Colonic mucosa (tissue), 4 donors: ENCODE measurements around the gene SCUBE2. TPM values are rescaled to one million over a fixed set of nuclear protein-coding genes. Genes with fewer than 3 reads are reported as not detected.

Experiments
- DNase-seq: peaks from one replicate; pipeline ENCODE4 v3.0.0-alpha.2; 2020
- H3K27ac ChIP-seq: fragments of 200-600 bp; one replicate; pipeline ENCODE4 v1.8.0; 2021
- H3K27me3 ChIP-seq: fragments of 200-600 bp; one replicate; pipeline ENCODE4 v1.8.0; 2021
- H3K36me3 ChIP-seq: fragments of 200-600 bp; one replicate; pipeline ENCODE4 v1.8.0; 2021
- H3K4me1 ChIP-seq: fragments of 200-600 bp; one replicate; pipeline ENCODE4 v1.8.0; 2021; ENCODE audit warnings: mild to moderate bottlenecking
- H3K4me3 ChIP-seq: fragments of 200-600 bp; one replicate; pipeline ENCODE4 v1.8.0; 2021
- H3K9ac ChIP-seq, 2 donors: one replicate each; pipeline ENCODE4 v1.7.0; 2013; ENCODE audit warnings: control low read depth in 2 of 2, low read depth in 2 of 2, low read length in 2 of 2
- H3K9me3 ChIP-seq: fragments of 200-600 bp; one replicate; pipeline ENCODE4 v1.8.0; 2021
- intact Hi-C: fragments of 100-400 bp; cut with DNase I; formaldehyde crosslinking; loops from one replicate; pipeline ENCODE4 v1.14.1; 2022
- total RNA-seq, 2 donors: library from RNA; stranded (reverse); fragmentation: NEBNext Ultra II Directional in 1 of 2; extraction: Animal tissue kit (Norgen Biotek cat#: 25700) in 1 of 2; gene quantifications; one replicate each; pipeline ENCODE4 v1.2.1, GENCODE V29; 2021
- TF ChIP-seq, protein P1 (sequence below): fragments of 200-600 bp; IDR thresholded peaks from one replicate; pipeline ENCODE4 v1.8.0; 2022; ENCODE audit warnings: antibody characterized with exemption, mild to moderate bottlenecking
- donor health status: healthy.
- donor health status: DM: no; HTN: no; CAD: no.
- donor health status: DM: no; HTN: no; CAD: no.

Gene SCUBE2
- total RNA-seq, 2 donors from 2014 or later, result 2.5 to 7.5 TPM

DNA sequence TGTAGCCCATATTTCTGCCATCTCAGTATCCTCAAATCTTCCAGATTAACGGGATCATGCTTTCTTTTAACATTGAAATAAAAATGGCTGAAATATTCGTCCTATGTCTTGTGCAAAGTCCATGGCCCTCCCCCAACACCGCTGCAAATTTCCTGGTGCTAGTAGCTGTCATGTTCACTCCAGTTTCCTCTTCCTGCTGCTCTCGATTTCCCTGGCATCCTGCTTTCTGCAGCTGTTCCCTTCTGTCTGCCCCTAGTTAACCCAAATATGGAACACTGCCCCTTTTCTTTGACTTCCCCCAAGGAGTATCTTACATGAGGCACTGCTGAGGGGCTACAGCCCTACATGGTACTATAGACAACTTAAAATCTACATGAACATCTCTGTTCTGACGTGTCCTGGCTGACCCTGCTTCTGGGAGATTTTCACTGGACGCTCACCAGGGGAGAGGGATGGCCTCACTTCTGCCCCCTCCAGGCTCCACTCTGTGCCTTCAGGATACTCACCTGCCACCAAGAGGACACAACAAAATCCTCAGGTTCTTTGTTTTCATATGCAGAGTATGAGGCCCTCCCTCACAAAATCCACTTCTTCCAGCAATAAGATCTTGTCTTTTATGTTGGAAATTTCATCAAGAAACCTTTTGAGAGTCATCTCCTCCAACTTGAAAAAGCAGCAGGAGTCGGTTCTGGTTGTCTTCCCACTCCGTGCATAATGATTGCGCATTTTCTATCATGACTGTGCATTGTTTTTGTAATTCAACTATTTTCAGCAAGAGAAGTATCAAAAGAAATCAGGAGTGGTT, 29.5 kb upstream of the SCUBE2 start:
- Histone ChIP-seq H3K4me3 (no peak overlapping the region), H3K9me3 (no peaks in the 10 kb centered on the region), H3K4me1 (no peaks in the 10 kb centered on the region), H3K36me3 (no peaks in the 10 kb centered on the region), H3K27me3 (no peaks in the 10 kb centered on the region), H3K27ac (no peak overlapping the region), H3K9ac (no peak overlapping the region)
- intact Hi-C loops, result no loop called here
- TF ChIP-seq, protein P1, sequence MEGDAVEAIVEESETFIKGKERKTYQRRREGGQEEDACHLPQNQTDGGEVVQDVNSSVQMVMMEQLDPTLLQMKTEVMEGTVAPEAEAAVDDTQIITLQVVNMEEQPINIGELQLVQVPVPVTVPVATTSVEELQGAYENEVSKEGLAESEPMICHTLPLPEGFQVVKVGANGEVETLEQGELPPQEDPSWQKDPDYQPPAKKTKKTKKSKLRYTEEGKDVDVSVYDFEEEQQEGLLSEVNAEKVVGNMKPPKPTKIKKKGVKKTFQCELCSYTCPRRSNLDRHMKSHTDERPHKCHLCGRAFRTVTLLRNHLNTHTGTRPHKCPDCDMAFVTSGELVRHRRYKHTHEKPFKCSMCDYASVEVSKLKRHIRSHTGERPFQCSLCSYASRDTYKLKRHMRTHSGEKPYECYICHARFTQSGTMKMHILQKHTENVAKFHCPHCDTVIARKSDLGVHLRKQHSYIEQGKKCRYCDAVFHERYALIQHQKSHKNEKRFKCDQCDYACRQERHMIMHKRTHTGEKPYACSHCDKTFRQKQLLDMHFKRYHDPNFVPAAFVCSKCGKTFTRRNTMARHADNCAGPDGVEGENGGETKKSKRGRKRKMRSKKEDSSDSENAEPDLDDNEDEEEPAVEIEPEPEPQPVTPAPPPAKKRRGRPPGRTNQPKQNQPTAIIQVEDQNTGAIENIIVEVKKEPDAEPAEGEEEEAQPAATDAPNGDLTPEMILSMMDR, result no peak
- DNase-seq, result no peak

DNA sequence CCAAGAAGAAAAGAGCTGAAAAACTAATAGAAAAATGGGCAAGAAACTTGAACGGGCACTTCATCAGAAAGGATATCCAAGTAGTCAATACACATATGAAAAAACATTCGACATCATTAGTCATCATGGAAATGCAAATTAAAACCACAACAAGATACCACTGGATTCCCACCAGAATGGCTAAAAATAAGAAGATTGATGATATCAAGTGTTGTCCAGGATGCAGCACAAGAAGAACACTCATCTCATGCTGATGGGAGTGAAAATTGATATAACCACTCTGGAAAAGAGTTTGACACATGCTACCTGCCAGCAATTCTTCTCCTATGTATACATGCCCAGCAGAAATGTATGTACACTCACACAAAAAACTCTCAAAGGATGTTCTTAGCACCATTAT, 26.9 kb upstream of the SCUBE2 start:
- no peak overlapping the region for H3K9ac ChIP-seq
- no peaks in the 10 kb centered on the region for H3K9me3 ChIP-seq
- no peaks in the 10 kb centered on the region for H3K27me3 ChIP-seq
- H3K36me3 ChIP-seq, result no peaks in the 10 kb centered on the region
- H3K4me1 ChIP-seq, result no peaks in the 10 kb centered on the region
- H3K4me3 ChIP-seq, result no peak overlapping the region
- TF ChIP-seq, protein P1, result no peak
- no peak overlapping the region for H3K27ac ChIP-seq
- intact Hi-C loops, result no loop called here
- no peak for DNase-seq

DNA sequence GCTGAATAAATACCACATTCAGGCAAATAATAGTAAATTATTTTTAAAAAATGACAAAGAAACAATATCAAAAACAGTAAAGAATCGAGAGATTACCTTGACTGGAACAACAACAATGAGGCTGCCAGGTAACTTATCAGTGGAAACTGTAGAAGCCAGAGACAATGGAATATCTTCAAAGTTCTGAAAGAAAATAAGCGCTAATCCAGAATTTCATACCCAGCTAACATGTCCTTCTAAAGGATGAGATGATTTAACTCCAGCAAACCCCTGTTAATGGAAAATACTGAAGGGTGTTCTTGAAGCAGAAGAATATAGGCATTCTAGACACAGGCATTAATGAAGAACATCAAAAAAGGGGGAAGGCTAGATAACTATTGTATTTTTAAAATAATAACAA, 20.7 kb upstream of the SCUBE2 start:
- no peaks in the 10 kb centered on the region for H3K4me1 ChIP-seq
- TF ChIP-seq, protein P1, result no peak
- no peak for DNase-seq
- H3K4me3 ChIP-seq, result no peak overlapping the region
- H3K9me3 ChIP-seq, result no peaks in the 10 kb centered on the region
- H3K27ac ChIP-seq, result no peak overlapping the region
- H3K27me3 ChIP-seq, result no peaks in the 10 kb centered on the region
- H3K9ac ChIP-seq, result no peak overlapping the region
- intact Hi-C loops, result no loop called here
- no peaks in the 10 kb centered on the region for H3K36me3 ChIP-seq

DNA sequence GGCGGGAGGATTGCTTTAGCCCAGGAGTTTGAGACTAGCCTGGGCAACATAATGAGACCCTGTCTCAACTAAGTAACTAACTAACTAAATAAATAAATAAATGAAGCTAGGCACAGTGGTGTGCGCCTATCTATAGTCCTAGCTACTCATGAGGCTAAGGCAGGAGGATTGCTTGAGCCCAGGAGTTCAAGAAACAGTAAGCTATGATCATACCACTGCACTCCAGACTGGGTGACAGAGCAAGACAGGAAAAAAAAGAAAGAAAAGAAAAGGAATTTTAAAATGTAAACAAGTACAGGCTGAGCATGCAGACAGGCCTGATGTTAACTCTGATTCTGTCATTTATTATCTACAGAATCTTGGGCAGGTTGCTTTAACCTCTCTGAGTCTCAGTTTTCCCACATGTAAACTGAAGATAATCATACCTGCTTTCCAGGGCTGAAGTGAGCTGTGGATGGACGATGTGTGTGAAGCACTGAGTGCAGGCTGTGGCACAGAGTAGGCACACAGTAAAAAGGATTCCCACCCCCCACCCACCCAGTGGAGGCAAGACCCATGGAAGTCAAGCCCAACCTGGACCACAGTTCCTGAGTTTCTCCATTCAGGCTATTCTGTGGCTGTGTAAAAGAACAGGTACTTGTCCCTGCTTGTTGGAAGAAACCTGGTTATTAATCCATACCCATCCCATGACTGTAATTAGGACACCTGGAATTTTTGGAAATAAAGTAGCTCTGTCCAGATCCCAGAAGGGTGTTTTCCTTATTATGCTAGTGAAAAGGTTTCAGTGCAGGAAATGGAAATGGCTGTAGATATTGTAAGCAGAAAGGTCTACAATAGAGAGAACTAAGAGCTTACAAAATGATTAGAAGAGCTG, 18.7 kb upstream of the SCUBE2 start:
- Histone ChIP-seq H3K27ac (no peak overlapping the region), H3K36me3 (no peaks in the 10 kb centered on the region), H3K4me3 (no peak overlapping the region), H3K4me1 (no peaks in the 10 kb centered on the region), H3K9me3 (no peaks in the 10 kb centered on the region), H3K27me3 (no peaks in the 10 kb centered on the region), H3K9ac (no peak overlapping the region)
- intact Hi-C loops, result no loop called here
- DNase-seq, result no peak
- TF ChIP-seq, protein P1, result no peak

DNA sequence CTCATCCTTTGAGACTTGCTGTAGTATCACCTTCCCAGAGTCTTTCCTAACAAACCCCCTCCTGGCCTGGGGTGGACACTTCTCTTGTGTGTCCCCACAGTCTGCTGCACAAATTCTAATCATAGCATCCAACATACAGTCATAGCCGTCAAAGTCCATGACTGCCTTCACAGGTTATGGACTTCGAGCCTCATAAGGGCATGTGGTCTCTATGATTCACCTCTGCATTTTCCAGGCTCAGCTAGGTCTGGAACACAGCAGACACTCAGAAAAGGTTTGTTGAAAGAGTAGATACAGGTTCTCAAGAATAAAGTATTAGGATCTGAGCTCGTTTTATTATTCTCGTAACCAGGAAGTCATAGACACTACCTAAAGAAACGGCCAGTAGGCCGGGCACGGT, 13.2 kb upstream of the SCUBE2 start:
- no peak overlapping the region for H3K4me3 ChIP-seq
- no peaks in the 10 kb centered on the region for H3K9me3 ChIP-seq
- no peak overlapping the region for H3K9ac ChIP-seq
- no peak for DNase-seq
- no peaks in the 10 kb centered on the region for H3K27me3 ChIP-seq
- no peaks in the 10 kb centered on the region for H3K4me1 ChIP-seq
- TF ChIP-seq, protein P1, result no peak
- H3K27ac ChIP-seq, result no peak overlapping the region
- intact Hi-C loops, result no loop called here
- H3K36me3 ChIP-seq, result no peaks in the 10 kb centered on the region
